H9 (cell line): ENCODE results near the gene EPB41L1. TPM values are rescaled to one million over a fixed set of nuclear protein-coding genes. Genes with fewer than 3 reads are reported as not detected.

Experiments used
- DNase-seq: peaks from one replicate; pipeline ENCODE4 v3.0.0-alpha.2; 2017
- H2AFZ ChIP-seq: one replicate; pipeline ENCODE4 v1.6.1; 2013; ENCODE audit warnings: mild to moderate bottlenecking, low read length, control low read depth, moderate library complexity
- H2AK5ac ChIP-seq: 2 replicates; pipeline ENCODE4 v1.6.1; 2013; ENCODE audit warnings: low read length, control low read depth, mixed read lengths; ENCODE audit not compliant: insufficient read length
- H2BK120ac ChIP-seq: one replicate; pipeline ENCODE4 v1.6.1; 2013; ENCODE audit warnings: low read depth, mild to moderate bottlenecking, low read length, control low read depth, inconsistent platforms; ENCODE audit not compliant: poor library complexity, severe bottlenecking
- H2BK12ac ChIP-seq: 2 replicates; pipeline ENCODE4 v1.6.1; 2013; ENCODE audit warnings: low read length, control low read depth, mixed read lengths, low read depth; ENCODE audit not compliant: insufficient read length
- H2BK15ac ChIP-seq: 2 replicates; pipeline ENCODE4 v1.6.1; 2013; ENCODE audit warnings: low read depth, low read length, control low read depth
- H2BK20ac ChIP-seq: one replicate; pipeline ENCODE4 v1.6.1; 2013; ENCODE audit warnings: low read depth, mild to moderate bottlenecking, low read length, control low read depth, inconsistent platforms; ENCODE audit not compliant: poor library complexity, severe bottlenecking
- H2BK5ac ChIP-seq: 2 replicates; pipeline ENCODE4 v1.6.1; 2013; ENCODE audit warnings: low read length, control low read depth, mixed read lengths; ENCODE audit not compliant: insufficient read length
- H3K14ac ChIP-seq: 2 replicates; pipeline ENCODE4 v1.6.1; 2013; ENCODE audit warnings: low read length, control low read depth; ENCODE audit not compliant: insufficient read depth
- H3K18ac ChIP-seq: 2 replicates; pipeline ENCODE4 v1.6.1; 2013; ENCODE audit warnings: low read depth, mild to moderate bottlenecking, mixed read lengths, low read length, control low read depth; ENCODE audit not compliant: insufficient read length
- H3K23ac ChIP-seq: 2 replicates; pipeline ENCODE4 v1.6.1; 2013; ENCODE audit warnings: low read length, control low read depth, mixed read lengths, low read depth; ENCODE audit not compliant: insufficient read length
- H3K23me2 ChIP-seq: 2 replicates; pipeline ENCODE4 v1.6.1; 2013; ENCODE audit warnings: low read depth, mild to moderate bottlenecking, mixed read lengths, low read length, control low read depth; ENCODE audit not compliant: insufficient read length, poor library complexity, severe bottlenecking
- H3K27ac ChIP-seq: 2 replicates; pipeline ENCODE4 v1.5.1; 2013; ENCODE audit warnings: low read length, control low read depth, mixed read lengths, low read depth; ENCODE audit not compliant: insufficient read length
- H3K27me3 ChIP-seq: 2 replicates; pipeline ENCODE4 v1.6.1; 2013; ENCODE audit warnings: low read length, control low read depth, inconsistent platforms; ENCODE audit not compliant: insufficient read depth
- H3K4ac ChIP-seq: 2 replicates; pipeline ENCODE4 v1.6.1; 2013; ENCODE audit warnings: low read depth, mild to moderate bottlenecking, control low read depth, inconsistent platforms, low read length, moderate library complexity
- H3K4me1 ChIP-seq: 2 replicates; pipeline ENCODE4 v1.6.1; 2013; ENCODE audit warnings: low read length, control low read depth, inconsistent platforms; ENCODE audit not compliant: insufficient read depth
- H3K4me2 ChIP-seq: 2 replicates; pipeline ENCODE4 v1.6.1; 2013; ENCODE audit warnings: low read length, control low read depth, mixed read lengths; ENCODE audit not compliant: insufficient read length, insufficient read depth
- H3K56ac ChIP-seq: 2 replicates; pipeline ENCODE4 v1.6.1; 2013; ENCODE audit warnings: low read depth, mild to moderate bottlenecking, mixed read lengths, low read length, control low read depth; ENCODE audit not compliant: insufficient read length
- H3K79me1 ChIP-seq: 2 replicates; pipeline ENCODE4 v1.6.1; 2013; ENCODE audit warnings: low read depth, mild to moderate bottlenecking, moderate library complexity, low read length, control low read depth, inconsistent platforms; ENCODE audit not compliant: insufficient read depth, poor library complexity, severe bottlenecking
- H3K79me2 ChIP-seq: 2 replicates; pipeline ENCODE4 v1.6.1; 2013; ENCODE audit warnings: low read length, control low read depth, inconsistent platforms; ENCODE audit not compliant: insufficient read depth
- H3K9ac ChIP-seq: 2 replicates; pipeline ENCODE4 v1.6.1; 2013; ENCODE audit warnings: low read length, control low read depth, mixed read lengths; ENCODE audit not compliant: insufficient read length; ENCODE audit errors: extremely low read depth
- H3K9me3 ChIP-seq: one replicate; pipeline ENCODE4 v1.6.1; 2013; ENCODE audit warnings: low read depth, low read length, inconsistent platforms; ENCODE audit not compliant: control insufficient read depth
- H3T11ph ChIP-seq: one replicate; pipeline ENCODE4 v1.6.1; 2013; ENCODE audit warnings: mild to moderate bottlenecking, low read length, control low read depth, inconsistent platforms
- H4K20me1 ChIP-seq: one replicate; pipeline ENCODE4 v1.6.1; 2013; ENCODE audit not compliant: control insufficient read depth, insufficient read length, insufficient read depth
- H4K5ac ChIP-seq: 2 replicates; pipeline ENCODE4 v1.6.1; 2013; ENCODE audit warnings: low read depth, mild to moderate bottlenecking, mixed read lengths, low read length, control low read depth; ENCODE audit not compliant: insufficient read length
- H4K8ac ChIP-seq: replicated peaks from 2 replicates; pipeline ENCODE4 v1.6.1; 2013; ENCODE audit warnings: low read length, control low read depth, mixed read lengths, low read depth; ENCODE audit not compliant: insufficient read length
- H4K91ac ChIP-seq: 2 replicates; pipeline ENCODE4 v1.6.1; 2013; ENCODE audit warnings: low read depth, mild to moderate bottlenecking, moderate library complexity, mixed read lengths, low read length, control low read depth; ENCODE audit not compliant: insufficient read length
- H3K27ac Mint-ChIP-seq, 3 experiments: 2 replicates in 2 of 3; 3 replicates in 1 of 3; pipeline ENCODE4 v1.8.0; 2020 to 2021; ENCODE audit warnings: mixed read lengths in 3 of 3, mild to moderate bottlenecking in 1 of 3, moderate library complexity in 1 of 3
- H3K27me3 Mint-ChIP-seq: 2 replicates; pipeline ENCODE4 v1.8.0; 2021; ENCODE audit warnings: low read depth, mild to moderate bottlenecking, moderate library complexity, mixed read lengths
- H3K36me3 Mint-ChIP-seq, 3 experiments: 2 replicates in 2 of 3; 3 replicates in 1 of 3; pipeline ENCODE4 v1.8.0; 2020 to 2021; ENCODE audit warnings: low read depth in 3 of 3, mixed read lengths in 3 of 3; ENCODE audit not compliant: insufficient read depth in 1 of 3
- H3K4me1 Mint-ChIP-seq, 2 experiments: 2 replicates each; pipeline ENCODE4 v1.8.0; 2020; ENCODE audit warnings: mixed read lengths in 2 of 2
- H3K4me3 Mint-ChIP-seq, 2 experiments: 2 replicates in 1 of 2; 3 replicates in 1 of 2; pipeline ENCODE4 v1.8.0; 2020 to 2021; ENCODE audit warnings: mild to moderate bottlenecking in 2 of 2, mixed read lengths in 2 of 2, moderate library complexity in 1 of 2
- H3K9me3 Mint-ChIP-seq, 2 experiments: 2 replicates in 1 of 2; 3 replicates in 1 of 2; pipeline ENCODE4 v1.8.0; 2020; ENCODE audit warnings: mild to moderate bottlenecking in 2 of 2, mixed read lengths in 2 of 2, moderate library complexity in 1 of 2
- CTCF ChIP-seq: fragments of 200-600 bp; sonication (generic); conservative IDR thresholded peaks from 3 replicates; pipeline ENCODE4 v1.8.0; 2021; ENCODE audit warnings: antibody characterized with exemption, mild to moderate bottlenecking
- WGBS: extraction: QIAGEN DNeasy Blood & Tissue Kit; methylation state at CpG from one replicate; pipeline ENCODE4 v1.1.7; 2013; ENCODE audit warnings: missing lambda C conversion rate, low lambda C conversion rate, mixed read lengths; ENCODE audit not compliant: insufficient read length; ENCODE audit errors: extremely low coverage; 5-methylcytosine and 5-hydroxymethylcytosine counted together
- total RNA-seq: library from RNA; stranded (reverse); gene quantifications from 2 replicates; pipeline ENCODE4 v1.2.1, GENCODE V29; 2021

EPB41L1 gene
- total RNA-seq, 1 experiment from 2014 or later: 31.1 TPM

DNA sequence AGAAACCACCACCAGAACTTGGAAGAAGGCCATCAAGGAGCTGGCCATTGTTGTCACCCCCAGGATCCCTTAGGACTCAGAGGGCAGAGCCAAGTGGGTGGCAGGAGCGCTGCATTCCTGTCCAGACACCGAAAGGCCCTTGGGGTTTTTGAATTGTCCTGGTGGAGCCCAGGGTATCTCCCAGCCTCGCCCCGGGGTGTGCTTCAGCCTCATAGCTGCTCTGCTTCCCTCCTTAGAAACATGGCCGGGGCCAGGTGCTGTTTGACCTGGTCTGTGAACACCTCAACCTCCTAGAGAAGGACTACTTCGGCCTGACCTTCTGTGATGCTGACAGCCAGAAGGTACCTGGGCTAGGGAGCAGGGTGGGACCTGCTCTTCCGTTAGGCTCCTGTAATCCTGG lies 23.2 kb downstream of the EPB41L1 start:
- Histone ChIP-seq H4K20me1 (no peaks in the 10 kb centered on the region), H4K8ac (no peak overlapping the region), H3K23me2 (no peaks in the 10 kb centered on the region), H3K79me1 (no peaks in the 10 kb centered on the region), H4K5ac (no peak overlapping the region), H3K79me2 (no peaks in the 10 kb centered on the region), H2AK5ac (no peak overlapping the region), H3K18ac (no peak overlapping the region), H2BK12ac (no peak overlapping the region), H3K4me1 (no peaks in the 10 kb centered on the region; the same call in none of the 2 replicates), H2BK20ac (no peak overlapping the region), H2BK15ac (no peak overlapping the region), H3T11ph (no peak overlapping the region), H4K91ac (no peak overlapping the region), H3K27me3 (no peaks in the 10 kb centered on the region), H3K14ac (no peak overlapping the region), H3K9ac (no peak overlapping the region), H2BK120ac (no peak overlapping the region), H2AFZ (no peak overlapping the region), H3K4ac (no peak overlapping the region), H3K27ac (no peak overlapping the region), H3K4me2 (no peak overlapping the region), H3K56ac (no peak overlapping the region), H2BK5ac (no peak overlapping the region), H3K23ac (no peak overlapping the region), H3K9me3 (no peaks in the 10 kb centered on the region)
- H3K27me3 Mint-ChIP-seq: no peaks in the 10 kb centered on the region
- DNase-seq: no peak
- peaks cover 13 to 23% of the 10 kb centered on the region in 2 experiments for H3K4me1 Mint-ChIP-seq
- H3K9me3 Mint-ChIP-seq: no peaks in the 10 kb centered on the region
- no peak overlapping the region for H3K4me3 Mint-ChIP-seq
- TF ChIP-seq CTCF: no peak
- WGBS: no CpG with 5 or more reads among the region's 7 CpGs
- peaks cover 0 to 8% (median 0%) of the 10 kb centered on the region in 3 experiments; a peak in 3 of 7 replicates for H3K36me3 Mint-ChIP-seq
- peak overlapping the region in 1 of 3 experiments; percentile 23; a peak in 1 of 7 replicates for H3K27ac Mint-ChIP-seq
